ENCODE data around the gene GRIK4.

GRIK4 gene

DNA sequence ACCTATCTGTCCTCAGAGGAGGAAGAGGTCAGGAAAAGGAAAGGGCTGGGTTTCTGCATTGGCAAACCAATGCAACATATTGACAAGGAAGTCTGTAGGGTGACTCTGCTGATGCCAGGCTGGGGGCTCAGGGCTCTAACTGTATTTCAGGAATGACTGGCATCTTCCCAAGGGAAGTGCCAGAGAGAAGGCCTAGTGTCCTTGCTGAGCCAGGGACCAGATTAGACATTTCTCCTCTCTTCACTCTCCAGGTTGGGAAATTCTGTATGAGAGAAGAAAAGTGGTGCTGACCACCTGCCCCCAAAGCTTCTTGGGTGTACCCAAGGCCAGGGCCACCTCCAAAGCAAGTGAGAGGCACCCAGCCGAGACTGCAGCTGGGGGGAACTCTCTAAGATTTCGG, 27.2 kb downstream of the GRIK4 start:
- TF ChIP-seq, protein P1, sequence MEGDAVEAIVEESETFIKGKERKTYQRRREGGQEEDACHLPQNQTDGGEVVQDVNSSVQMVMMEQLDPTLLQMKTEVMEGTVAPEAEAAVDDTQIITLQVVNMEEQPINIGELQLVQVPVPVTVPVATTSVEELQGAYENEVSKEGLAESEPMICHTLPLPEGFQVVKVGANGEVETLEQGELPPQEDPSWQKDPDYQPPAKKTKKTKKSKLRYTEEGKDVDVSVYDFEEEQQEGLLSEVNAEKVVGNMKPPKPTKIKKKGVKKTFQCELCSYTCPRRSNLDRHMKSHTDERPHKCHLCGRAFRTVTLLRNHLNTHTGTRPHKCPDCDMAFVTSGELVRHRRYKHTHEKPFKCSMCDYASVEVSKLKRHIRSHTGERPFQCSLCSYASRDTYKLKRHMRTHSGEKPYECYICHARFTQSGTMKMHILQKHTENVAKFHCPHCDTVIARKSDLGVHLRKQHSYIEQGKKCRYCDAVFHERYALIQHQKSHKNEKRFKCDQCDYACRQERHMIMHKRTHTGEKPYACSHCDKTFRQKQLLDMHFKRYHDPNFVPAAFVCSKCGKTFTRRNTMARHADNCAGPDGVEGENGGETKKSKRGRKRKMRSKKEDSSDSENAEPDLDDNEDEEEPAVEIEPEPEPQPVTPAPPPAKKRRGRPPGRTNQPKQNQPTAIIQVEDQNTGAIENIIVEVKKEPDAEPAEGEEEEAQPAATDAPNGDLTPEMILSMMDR (IDR thresholded peaks at IDR 0.05; ENCODE audit: low read depth, low read length) = no peak
- DNase-seq (ENCODE audit: low read depth, low spot score) = no peak
- H3K4me3 ChIP-seq (ENCODE audit: low read depth, low read length) = no peak overlapping the region
- in situ Hi-C loops (cut with HindIII; ENCODE audit: low sequenced_read_pairs) = no loop called here

DNA sequence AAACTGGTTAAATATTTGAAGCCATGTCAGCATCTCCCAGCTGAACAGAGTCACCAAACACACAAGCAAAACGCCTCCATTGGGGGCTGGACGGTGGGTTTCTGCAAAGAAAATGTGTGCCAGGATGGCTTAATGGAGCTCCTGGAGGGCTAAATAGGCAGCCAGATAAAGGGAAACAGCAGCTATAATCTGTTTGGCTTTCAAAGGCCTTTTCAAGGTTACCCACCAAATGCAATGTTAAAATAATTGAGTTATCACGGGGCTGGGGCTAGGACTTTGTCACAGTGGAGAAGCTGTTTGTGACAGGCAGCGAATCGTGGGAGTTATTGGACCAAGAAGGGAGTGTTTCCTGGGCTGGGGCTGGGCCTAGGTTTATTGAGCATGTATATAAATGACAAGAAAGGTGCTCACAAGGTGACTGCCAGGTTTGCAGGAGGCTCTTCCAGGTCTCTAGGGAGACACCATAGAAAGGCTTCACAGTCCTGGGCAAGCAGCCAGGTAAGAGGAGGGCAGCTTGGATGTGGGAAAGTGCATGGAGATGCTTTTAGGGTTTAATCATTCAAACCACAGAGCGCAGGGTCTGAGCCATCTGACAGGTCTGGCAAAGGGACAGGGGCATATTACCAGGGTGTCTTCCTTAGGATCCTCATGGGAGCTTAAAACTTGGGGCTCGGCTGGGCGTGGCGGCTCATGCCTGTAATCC, 28.3 kb downstream of the GRIK4 start:
- H3K4me3 ChIP-seq (ENCODE audit: low read depth, low read length) = no peak overlapping the region
- TF ChIP-seq, protein P1 (IDR thresholded peaks at IDR 0.05; ENCODE audit: low read depth, low read length) = no peak
- DNase-seq (ENCODE audit: low read depth, low spot score) = peak; percentile 28
- in situ Hi-C loops (cut with HindIII; ENCODE audit: low sequenced_read_pairs) = no loop called here

DNA sequence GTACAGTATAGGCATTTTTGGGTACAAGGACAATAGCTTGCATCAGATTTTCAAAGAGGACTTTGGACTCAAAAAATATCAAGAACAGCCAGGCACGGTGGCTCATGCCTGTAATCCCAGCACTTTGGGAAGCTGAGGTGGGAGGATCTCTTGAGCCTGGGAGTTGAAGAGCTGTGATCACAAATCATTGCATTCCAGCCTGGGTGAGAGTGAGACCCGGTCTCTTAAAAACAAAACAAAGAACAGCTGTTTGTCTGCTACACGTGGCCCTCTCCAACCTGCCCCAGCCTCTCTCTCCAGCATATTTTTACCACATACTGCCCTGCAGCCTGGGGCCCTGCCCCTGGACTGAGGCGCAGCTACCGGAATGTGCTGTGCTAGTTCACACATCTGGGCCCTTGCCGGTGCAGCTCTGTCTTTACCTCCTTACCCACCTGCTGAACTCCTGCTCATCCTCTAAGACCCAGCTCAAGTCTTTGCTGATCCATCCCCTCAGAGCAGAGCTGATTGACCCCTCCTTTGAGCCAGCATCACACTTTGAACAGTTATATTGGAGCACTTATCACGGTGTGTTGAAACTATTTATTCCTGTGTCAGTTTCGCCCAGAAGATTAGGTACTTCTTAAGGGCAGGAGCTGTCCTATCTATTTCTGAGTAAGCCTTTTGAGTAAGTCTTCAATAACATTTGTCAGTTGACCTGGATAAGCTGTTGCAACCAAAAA, 29.4 kb downstream of the GRIK4 start:
- TF ChIP-seq, protein P1 (IDR thresholded peaks at IDR 0.05; ENCODE audit: low read depth, low read length) = no peak
- H3K4me3 ChIP-seq (ENCODE audit: low read depth, low read length) = no peak overlapping the region
- no peak for DNase-seq (ENCODE audit: low read depth, low spot score)
- in situ Hi-C loops (cut with HindIII; ENCODE audit: low sequenced_read_pairs) = no loop called here

DNA sequence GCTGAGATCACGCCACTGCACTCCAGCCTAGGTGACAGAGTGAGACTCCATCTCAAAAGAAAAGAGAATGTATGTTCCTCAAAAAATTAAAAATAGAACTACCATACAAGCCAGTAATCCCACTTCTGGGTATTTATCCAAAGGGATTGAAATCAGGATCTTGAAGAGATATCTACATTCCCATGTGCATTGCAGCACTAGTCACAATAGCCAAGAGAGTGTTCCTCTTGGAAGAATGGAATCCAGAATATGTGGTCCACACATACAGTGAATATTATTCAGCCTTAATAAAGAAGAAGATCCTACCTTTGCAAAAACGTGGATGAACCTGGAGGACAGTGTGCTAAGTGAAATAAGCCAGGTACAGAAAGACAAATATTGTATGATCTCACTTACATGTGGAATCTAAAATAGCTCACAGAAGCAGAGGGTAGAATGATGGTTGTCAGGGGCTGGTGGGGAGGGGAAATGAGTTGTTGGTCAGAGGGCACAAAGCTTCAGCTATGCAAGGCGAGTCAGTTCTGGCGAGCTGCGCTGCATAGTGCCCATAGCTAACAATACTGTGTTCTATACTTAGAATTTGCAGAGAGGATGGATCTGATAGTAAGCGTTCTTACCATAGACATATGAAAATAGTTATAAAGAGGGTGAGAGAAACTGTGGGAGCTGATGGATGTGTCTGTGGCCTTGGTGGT, 32.1 kb downstream of the GRIK4 start:
- in situ Hi-C loops (cut with HindIII; ENCODE audit: low sequenced_read_pairs) = no loop called here
- no peak for DNase-seq (ENCODE audit: low read depth, low spot score)
- TF ChIP-seq, protein P1 (IDR thresholded peaks at IDR 0.05; ENCODE audit: low read depth, low read length) = no peak
- no peak overlapping the region for H3K4me3 ChIP-seq (ENCODE audit: low read depth, low read length)

DNA sequence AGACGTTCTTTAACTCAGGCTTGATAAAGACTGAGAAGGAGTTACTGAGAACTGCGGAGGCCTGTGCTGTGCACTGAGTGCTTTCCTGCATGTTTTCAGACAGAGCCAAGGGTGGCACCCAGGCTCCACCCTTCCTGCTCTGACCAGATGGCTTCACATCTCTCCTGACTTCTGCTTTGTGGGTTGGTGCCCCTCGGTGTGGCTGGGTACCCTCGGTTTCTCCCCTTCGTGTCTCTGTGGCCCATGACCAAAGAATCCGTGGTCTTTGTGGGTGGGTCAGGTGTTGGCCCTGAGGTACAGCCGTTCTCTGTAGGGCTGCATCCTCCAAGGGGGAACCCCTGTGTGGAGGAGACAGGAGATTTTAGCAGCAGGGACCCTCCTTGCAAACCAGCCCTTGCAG, 34.3 kb downstream of the GRIK4 start:
- DNase-seq (ENCODE audit: low read depth, low spot score) = no peak
- no peak overlapping the region for H3K4me3 ChIP-seq (ENCODE audit: low read depth, low read length)
- TF ChIP-seq, protein P1 (IDR thresholded peaks at IDR 0.05; ENCODE audit: low read depth, low read length) = no peak
- in situ Hi-C loops (cut with HindIII; ENCODE audit: low sequenced_read_pairs) = no loop called here

DNA sequence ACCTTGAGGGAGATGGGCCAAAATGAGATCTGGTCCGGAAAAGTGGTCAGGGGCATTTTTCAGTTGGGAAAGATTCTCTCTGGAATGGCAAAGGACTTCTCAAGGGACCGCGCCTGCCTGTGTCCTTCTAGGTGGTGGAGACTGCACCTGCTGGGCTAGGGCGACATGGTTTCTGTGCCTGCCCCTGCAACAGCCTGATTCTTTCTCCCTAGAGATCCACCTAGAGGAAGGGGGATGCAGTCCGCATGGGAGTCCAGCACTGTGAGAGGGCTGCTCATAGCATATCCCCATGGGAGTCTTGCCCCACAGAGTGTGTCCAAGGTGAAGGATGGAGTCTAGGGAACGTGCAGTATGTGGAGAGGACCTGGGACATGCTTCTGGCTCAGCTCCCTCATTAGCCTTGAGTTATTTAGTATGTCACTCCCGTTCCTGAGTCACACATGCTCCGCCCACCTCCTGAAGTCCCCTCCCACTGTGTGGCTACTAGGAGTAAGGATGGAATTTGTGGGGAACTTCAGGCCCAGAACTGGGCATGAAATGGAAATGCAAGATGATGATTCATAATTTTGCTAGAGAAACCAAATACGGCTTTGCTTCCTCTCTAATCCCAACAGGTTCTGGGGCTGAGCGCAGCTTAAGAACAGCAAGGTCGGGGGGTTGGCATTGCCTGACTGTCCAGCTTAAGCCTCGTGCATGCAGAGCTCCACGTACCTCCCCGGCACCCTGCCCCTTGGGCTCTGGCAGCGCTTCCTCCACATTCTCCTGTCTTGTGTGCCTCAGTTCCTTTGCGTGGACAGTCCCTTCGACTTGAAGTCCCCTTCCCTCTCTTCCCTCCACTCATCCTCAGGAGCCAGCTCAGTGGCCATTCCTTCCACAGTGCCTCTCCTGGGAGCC, 35.0 kb downstream of the GRIK4 start:
- TF ChIP-seq, protein P1 (IDR thresholded peaks at IDR 0.05; ENCODE audit: low read depth, low read length) = no peak
- in situ Hi-C loops (cut with HindIII; ENCODE audit: low sequenced_read_pairs) = no loop called here
- no peak overlapping the region for H3K4me3 ChIP-seq (ENCODE audit: low read depth, low read length)
- DNase-seq (ENCODE audit: low read depth, low spot score) = peak; percentile 94

All from astrocyte of the spinal cord (primary cell).